ENCODE results near the gene HTRA2.

The HTRA2 gene

DNA sequence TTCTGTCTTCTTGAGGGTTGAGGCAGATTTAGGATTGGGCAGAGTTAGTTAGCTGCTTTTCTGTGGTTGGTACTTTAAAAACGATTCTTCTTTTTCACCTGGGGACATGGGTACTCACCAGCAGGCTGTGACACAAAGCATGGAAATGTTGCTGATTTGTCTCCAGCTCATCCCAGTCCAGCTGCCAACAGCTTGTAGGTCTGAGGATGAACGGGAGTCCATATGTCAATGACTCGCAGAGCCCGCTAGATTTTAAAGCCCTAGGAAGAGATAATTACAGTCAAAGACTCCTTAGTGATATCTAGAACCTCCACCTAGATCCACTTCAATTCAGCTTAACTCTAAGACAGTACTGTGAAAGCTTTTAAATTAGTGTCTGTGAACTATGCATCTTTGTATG, 45.6 kb downstream of the HTRA2 start:
- TF ChIP-seq, protein P1, sequence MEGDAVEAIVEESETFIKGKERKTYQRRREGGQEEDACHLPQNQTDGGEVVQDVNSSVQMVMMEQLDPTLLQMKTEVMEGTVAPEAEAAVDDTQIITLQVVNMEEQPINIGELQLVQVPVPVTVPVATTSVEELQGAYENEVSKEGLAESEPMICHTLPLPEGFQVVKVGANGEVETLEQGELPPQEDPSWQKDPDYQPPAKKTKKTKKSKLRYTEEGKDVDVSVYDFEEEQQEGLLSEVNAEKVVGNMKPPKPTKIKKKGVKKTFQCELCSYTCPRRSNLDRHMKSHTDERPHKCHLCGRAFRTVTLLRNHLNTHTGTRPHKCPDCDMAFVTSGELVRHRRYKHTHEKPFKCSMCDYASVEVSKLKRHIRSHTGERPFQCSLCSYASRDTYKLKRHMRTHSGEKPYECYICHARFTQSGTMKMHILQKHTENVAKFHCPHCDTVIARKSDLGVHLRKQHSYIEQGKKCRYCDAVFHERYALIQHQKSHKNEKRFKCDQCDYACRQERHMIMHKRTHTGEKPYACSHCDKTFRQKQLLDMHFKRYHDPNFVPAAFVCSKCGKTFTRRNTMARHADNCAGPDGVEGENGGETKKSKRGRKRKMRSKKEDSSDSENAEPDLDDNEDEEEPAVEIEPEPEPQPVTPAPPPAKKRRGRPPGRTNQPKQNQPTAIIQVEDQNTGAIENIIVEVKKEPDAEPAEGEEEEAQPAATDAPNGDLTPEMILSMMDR (conservative IDR thresholded peaks at IDR 0.05) = no peak
- TF ChIP-seq ZFX (IDR thresholded peaks at IDR 0.05) = no peak
- H3K27ac ChIP-seq = no peak overlapping the region

DNA sequence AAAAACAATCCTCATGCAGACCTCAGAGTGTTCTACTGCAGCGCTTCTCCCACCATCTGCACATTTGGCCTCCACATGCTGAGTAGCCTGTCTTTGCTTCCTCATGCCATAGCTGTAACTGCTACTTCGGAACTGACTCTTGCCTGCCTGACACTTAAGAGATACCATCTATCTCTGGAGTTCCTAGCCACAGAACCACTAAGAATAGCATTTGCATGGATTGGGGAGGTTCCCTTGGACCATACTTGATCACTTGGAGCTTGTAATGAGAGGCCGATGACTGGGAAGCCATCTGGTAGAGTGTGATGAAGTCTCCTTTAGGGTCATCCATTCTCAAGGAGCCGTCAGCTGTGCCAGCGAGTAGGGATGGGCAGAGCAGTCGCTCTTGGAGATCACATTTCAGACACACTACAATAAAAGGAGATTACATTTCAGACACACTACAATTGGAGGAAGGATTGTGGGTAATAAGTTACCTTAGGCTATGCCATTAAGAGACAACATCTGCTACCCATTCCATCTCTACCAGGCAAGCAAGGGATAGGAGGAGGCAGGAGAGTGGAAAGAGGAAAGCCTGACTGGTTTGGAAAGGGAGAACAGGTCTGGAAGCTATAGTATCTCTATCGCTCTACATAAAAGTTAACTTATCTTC, 46.6 kb downstream of the HTRA2 start:
- peak overlapping the region; percentile 40; the same call in 1 of the 2 replicates for H3K27ac ChIP-seq
- TF ChIP-seq ZFX (IDR thresholded peaks at IDR 0.05) = no peak
- TF ChIP-seq, protein P1 (conservative IDR thresholded peaks at IDR 0.05) = no peak

DNA sequence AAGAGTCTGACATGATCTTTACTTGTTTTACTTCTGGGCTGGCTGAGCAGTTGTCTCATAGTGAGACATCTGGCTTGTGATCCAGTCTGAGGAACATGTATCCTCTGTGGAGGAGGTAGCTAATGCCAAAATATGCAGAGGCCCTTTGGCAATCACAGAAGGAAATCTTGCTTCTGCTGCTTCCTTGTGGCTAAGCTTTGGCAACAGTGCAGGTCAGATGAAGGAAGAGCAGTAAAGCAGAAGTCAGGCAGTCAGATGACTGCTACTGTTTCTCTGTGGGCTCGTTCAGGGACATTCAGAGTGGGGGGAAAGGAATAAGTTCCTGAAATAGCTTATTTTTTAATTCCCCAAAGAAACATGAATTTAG, 47.1 kb downstream of the HTRA2 start:
- TF ChIP-seq ZFX (IDR thresholded peaks at IDR 0.05) = no peak
- H3K27ac ChIP-seq = peak overlapping the region; percentile 40; the same call in 1 of the 2 replicates

DNA sequence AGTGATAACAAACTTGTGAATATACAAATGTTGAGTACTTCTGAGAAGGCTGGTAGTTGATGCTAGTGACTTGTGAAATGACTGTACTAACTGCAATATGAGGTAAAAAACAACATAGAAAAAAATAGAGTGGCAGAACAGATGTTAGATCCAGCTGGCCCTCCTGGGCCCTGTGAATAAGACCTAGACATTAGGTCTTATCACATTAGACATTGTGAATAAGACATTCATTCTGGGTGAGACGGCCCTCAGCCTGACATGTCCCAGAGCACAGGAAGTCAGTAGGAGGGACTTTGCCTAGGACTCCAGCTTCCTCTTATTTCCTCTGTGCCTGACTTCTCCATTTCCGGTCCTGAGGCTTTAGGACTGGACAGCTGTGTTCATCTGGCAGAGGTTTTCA, 47.7 kb downstream of the HTRA2 start:
- TF ChIP-seq, protein P1 (conservative IDR thresholded peaks at IDR 0.05) = no peak
- H3K27ac ChIP-seq = no peak overlapping the region

DNA sequence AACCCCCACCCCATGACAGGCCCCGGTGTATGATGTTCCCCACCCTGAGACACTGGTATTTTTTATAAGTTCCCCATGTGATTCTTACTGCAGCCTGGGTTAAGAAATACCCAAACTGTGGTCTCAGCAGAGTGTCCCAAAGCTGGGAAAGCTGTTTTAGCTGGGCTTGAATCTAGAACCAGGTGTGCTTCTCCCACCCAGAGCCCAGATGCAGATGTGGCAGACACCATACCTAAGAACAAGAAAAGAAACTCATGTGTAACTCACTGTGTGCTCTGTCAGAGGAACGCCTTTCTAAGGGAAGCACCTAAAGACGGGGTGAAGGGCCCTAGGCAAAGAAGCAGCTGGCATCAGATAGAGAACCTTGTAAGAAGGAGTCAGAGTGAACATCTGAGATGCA, 48.7 kb downstream of the HTRA2 start:
- H3K27ac ChIP-seq = no peak overlapping the region
- no peak for TF ChIP-seq ZFX (IDR thresholded peaks at IDR 0.05)
- TF ChIP-seq, protein P1 (conservative IDR thresholded peaks at IDR 0.05) = no peak

DNA sequence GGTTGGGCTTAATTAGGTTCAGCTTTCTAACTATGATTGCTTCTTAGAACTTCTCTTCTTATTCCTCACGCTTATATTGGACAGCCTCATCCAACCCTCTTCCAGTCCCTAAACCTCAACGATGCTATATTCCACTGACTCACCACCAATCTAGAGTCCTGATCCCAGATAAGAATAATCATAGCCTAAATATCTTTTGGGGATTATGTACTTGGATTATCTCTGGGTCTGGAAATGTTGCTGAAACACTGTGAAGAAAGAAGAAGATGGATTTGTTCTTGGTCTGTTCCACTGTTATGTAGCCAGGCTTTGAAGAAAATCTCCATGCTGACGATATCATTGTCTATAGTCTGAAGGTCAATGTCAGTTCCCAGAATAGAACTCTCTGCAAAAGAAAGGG, 51.7 kb downstream of the HTRA2 start:
- no peak for TF ChIP-seq ZFX (IDR thresholded peaks at IDR 0.05)
- TF ChIP-seq, protein P1 (conservative IDR thresholded peaks at IDR 0.05) = no peak
- H3K27ac ChIP-seq = no peak overlapping the region

DNA sequence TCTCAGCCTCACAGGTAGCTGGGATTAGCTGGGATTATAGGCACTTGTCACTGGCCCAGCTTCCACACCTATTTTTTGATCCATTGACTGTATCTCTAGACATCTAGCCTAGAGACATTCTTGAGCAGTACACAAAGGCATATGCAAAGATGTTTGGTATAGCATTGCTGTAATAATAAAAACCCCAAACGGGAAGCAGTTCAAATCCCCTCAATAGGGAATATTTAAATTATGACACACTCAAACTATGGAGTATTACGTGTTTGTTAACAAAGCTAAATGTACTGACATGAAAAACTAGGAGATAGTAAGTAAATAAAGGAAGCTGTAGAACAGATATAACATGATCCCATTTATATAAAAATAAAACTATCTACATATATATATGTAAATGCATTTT, 52.5 kb downstream of the HTRA2 start:
- no peak overlapping the region for H3K27ac ChIP-seq
- TF ChIP-seq, protein P1 (conservative IDR thresholded peaks at IDR 0.05) = no peak
- TF ChIP-seq ZFX (IDR thresholded peaks at IDR 0.05) = no peak

All from C4-2B (cell line).